ENCODE measurements around the gene TNP1. TPM values are rescaled to one million over a fixed set of nuclear protein-coding genes. Genes with fewer than 3 reads are reported as not detected.

Gene TNP1
- total and polyA plus RNA-seq, 2 donors from 2014 or later, result not detected

- Histone ChIP-seq H3K36me3 (ENCODE audit: control insufficient read depth in 2 of 3, insufficient read depth in 3 of 3, low read length in 3 of 3) (no peaks in the 10 kb centered on the region), H3K9me3 (ENCODE audit: control insufficient read depth in 2 of 3, insufficient read depth in 1 of 3, low read length in 3 of 3) (no peaks in the 10 kb centered on the region), H3K27ac (ENCODE audit: low read depth in 2 of 2, low read length in 2 of 2) (no peak overlapping the region), H3K4me3 (ENCODE audit: low read length in 3 of 3) (no peak overlapping the region), H3K9ac (ENCODE audit: low read length in 3 of 3) (no peak overlapping the region), H3K27me3 (ENCODE audit: control insufficient read depth, insufficient read depth, low read length) (no peaks in the 10 kb centered on the region), H3K4me1 (ENCODE audit: control insufficient read depth in 2 of 3, insufficient read depth in 2 of 3, low read depth in 1 of 3, low read length in 3 of 3) (no peaks in the 10 kb centered on the region)
- FAIRE-seq, result no peak
- intact Hi-C loops (cut with DNase I), result no loop called here
- no peak for TF ChIP-seq CTCF (IDR thresholded peaks at IDR 0.05; ENCODE audit: borderline replicate concordance, extremely low read depth, insufficient read depth)
- DNase-seq, result no peak
Observed at GRCh38 chr2:216862628-216863398, 2.9 kb upstream of the TNP1 start.

- TF ChIP-seq CTCF (IDR thresholded peaks at IDR 0.05; ENCODE audit: borderline replicate concordance, extremely low read depth, insufficient read depth), result no peak
- no peak for FAIRE-seq
- no peak overlapping the region for H3K27ac ChIP-seq (ENCODE audit: low read depth in 2 of 2, low read length in 2 of 2)
- intact Hi-C loops (cut with DNase I), result no loop called here
- no peaks in the 10 kb centered on the region for H3K9me3 ChIP-seq (ENCODE audit: control insufficient read depth in 2 of 3, insufficient read depth in 1 of 3, low read length in 3 of 3)
- peaks cover 0 to 2% (median 0%) of the 10 kb centered on the region in 3 donors for H3K4me1 ChIP-seq (ENCODE audit: control insufficient read depth in 2 of 3, insufficient read depth in 2 of 3, low read depth in 1 of 3, low read length in 3 of 3)
- DNase-seq, result no peak
- H3K4me3 ChIP-seq (ENCODE audit: low read length in 3 of 3), result no peak overlapping the region
- no peak overlapping the region for H3K9ac ChIP-seq (ENCODE audit: low read length in 3 of 3)
- no peaks in the 10 kb centered on the region for H3K27me3 ChIP-seq (ENCODE audit: control insufficient read depth, insufficient read depth, low read length)
- H3K36me3 ChIP-seq (ENCODE audit: control insufficient read depth in 2 of 3, insufficient read depth in 3 of 3, low read length in 3 of 3), result no peaks in the 10 kb centered on the region
Observed at GRCh38 chr2:216860426-216861137, 718 bp upstream of the TNP1 start.

- no peak for TF ChIP-seq CTCF (IDR thresholded peaks at IDR 0.05; ENCODE audit: borderline replicate concordance, extremely low read depth, insufficient read depth)
- no peak for DNase-seq
- Histone ChIP-seq H3K9me3 (ENCODE audit: control insufficient read depth in 2 of 3, insufficient read depth in 1 of 3, low read length in 3 of 3) (no peaks in the 10 kb centered on the region), H3K4me1 (ENCODE audit: control insufficient read depth in 2 of 3, insufficient read depth in 2 of 3, low read depth in 1 of 3, low read length in 3 of 3) (peaks cover 0 to 2% (median 0%) of the 10 kb centered on the region in 3 donors), H3K27ac (ENCODE audit: low read depth in 2 of 2, low read length in 2 of 2) (no peak overlapping the region), H3K4me3 (ENCODE audit: low read length in 3 of 3) (no peak overlapping the region), H3K36me3 (ENCODE audit: control insufficient read depth in 2 of 3, insufficient read depth in 3 of 3, low read length in 3 of 3) (no peaks in the 10 kb centered on the region), H3K9ac (ENCODE audit: low read length in 3 of 3) (no peak overlapping the region), H3K27me3 (ENCODE audit: control insufficient read depth, insufficient read depth, low read length) (no peaks in the 10 kb centered on the region)
- intact Hi-C loops (cut with DNase I), result no loop called here
- FAIRE-seq, result no peak
Observed at GRCh38 chr2:216858312-216858711, 1.6 kb downstream of the TNP1 start.
